ENCODE data around the gene STK32A. TPM values are rescaled to one million over a fixed set of nuclear protein-coding genes. Genes with fewer than 3 reads are reported as not detected.
"Not testable (repeated sequence)": the region's sequence is repeated elsewhere in the genome, so short reads cannot be mapped to it uniquely, and the experiment has no call there.

Gene STK32A
- 0.92 TPM for total RNA-seq
- long read RNA-seq, result 0 reads

DNA sequence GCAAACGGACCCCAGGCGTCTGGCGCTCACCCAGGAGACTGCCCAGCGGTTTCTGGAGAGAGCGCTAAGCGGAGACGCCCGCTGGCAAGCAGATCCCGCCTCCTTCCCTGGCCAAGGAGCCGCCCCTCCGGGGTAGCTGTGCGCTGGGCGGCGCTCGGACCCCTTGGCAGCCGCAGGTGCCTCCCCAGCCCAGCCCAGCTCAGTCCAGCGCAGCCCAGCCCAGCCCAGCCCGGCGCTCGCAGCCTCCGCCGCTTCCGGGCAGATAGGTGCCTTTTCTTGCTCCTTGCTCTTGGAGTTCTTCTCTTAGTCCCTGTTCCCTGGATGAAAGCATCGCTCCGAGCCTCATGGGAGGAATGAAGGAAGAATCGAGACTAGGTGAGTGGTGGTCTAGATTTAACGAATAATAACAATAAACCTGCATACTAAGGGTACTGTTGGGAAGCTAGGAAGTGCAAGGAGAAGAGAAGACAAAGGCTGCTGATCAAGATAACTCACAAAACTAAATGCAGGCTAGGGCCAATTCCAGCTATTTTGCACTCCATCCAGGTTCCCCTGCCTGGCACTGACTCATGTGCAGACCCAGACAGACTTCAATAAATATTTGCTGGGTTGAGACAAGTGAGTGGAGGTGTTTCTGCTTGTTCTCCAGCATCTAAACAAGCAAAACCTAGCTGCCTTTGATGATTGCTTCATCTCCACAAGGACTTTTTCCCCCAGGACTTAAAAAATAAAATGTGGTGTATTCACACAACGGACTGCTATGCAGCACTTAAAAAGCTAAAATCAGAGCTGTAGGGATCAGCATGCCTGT lies at the start of gene STK32A:
Gene STK32A, plus strand, starts transcription at position 202 of the 811 bp plus-strand sequence. CDS start 4,609 bp downstream, outside the sequence.
- intact Hi-C loops (cut with DNase I), result no loop called here
- no peak for DNase-seq (ENCODE audit: low spot score)

DNA sequence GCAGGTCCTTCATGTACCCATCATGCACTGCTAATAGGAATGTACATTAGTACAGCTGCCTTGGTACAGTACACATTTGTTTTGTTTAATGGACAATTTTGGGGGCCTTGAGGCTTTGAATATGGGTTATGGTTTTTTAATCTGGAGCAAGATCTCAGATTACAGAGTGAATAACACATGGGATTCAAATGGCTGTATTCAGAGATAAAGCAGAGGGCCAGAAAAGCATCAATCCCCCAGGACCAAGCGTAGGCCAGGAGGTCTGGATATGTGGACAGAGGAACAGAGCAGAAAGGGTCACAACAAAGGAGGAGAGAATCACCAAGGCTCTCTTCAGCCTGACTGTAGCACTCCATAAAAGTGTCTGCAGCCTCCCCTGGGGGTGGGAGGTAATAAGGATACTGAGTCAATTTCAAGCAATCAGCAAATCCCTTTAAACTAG lies 47.7 kb upstream of the STK32A start:
- intact Hi-C loops (cut with DNase I), result loop anchor here (5.0 kb wide), 1 partner anchor 645 kb away; no protein-coding TSS in a partner anchor
- DNase-seq (ENCODE audit: low spot score), result no peak

DNA sequence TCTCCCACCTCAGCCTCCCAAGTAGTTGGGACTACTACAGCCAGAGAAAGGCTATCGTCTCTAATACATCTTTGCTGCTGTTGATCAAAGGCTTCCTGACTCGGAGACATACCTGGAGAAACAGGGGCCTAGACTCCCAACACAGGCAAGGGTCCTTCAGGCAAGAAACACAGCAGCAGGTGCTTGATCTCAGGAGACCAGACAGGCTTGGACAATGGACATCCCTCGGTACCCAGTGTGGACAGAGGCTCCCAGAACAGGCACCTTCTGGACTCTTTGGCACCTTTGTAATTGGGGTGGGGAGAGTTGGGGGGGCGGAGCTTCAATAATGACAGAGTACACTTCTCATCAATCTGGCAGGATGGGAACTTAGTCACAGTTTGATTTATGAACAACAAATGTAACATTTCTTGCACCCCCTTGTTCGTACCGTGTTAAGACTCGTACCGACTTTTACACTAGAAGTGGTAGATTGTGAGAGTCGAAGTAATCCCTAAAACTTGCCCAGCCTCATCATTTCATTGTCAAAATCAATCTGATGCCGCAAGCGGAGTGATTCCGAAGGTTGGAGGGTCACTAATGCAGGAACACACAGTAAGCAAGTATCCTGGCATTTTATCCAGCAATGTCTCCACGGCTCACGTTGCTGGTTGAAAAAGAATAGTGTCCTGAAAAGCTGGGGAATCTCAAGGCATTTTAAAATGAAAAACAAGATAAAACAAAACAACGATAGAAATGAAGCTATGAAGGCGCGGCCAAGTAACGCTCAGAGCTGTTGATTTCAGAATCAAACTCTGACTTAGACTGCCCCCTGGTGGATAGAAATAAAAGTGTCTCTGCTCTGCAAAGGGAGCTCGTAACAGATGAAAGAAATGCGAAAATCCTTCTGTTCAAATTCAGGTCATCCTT lies 46.4 kb upstream of the STK32A start:
- no peak for DNase-seq (ENCODE audit: low spot score)
- intact Hi-C loops (cut with DNase I), result loop anchor here (5.0 kb wide), 1 partner anchor 646 kb away; no protein-coding TSS in a partner anchor

- DNase-seq (ENCODE audit: low spot score), result no peak
- intact Hi-C loops (cut with DNase I), result loop anchor here (5.0 kb wide), 1 partner anchor 647 kb away; no protein-coding TSS in a partner anchor
Observed at GRCh38 chr5:147189109-147189424, 45.8 kb upstream of the STK32A start.

DNA sequence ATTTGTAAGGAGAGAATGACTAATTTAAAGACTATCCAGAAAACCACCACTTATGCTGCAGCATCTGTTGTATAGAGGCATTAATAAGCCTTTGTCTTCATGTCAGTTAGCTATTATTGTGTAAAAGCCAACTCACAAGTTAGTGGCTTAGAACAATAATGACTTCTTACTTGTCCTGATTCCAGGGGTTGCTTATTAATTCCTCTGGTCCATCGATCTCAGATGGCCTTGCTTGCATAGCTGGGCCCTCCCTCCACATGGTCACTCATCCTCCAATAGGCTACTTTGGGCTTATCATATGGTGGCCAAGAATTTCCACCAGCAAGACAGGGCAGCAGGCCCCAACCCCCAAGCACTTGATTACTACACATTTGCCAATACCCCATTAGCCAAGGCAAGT lies 44.5 kb upstream of the STK32A start:
- no peak for DNase-seq (ENCODE audit: low spot score)
- intact Hi-C loops (cut with DNase I), result no loop called here

- intact Hi-C loops (cut with DNase I), result no loop called here
- DNase-seq (ENCODE audit: low spot score), result no peak
Observed at GRCh38 chr5:147193123-147193522, 41.7 kb upstream of the STK32A start.

GRCh38 chr5:147200004-147200403 lies 34.8 kb upstream of the STK32A start:
- intact Hi-C loops (cut with DNase I), result no loop called here
- no peak for DNase-seq (ENCODE audit: low spot score)

GRCh38 chr5:147203213-147203612 lies 31.6 kb upstream of the STK32A start:
- intact Hi-C loops (cut with DNase I), result no loop called here
- DNase-seq (ENCODE audit: low spot score), result no peak

DNA sequence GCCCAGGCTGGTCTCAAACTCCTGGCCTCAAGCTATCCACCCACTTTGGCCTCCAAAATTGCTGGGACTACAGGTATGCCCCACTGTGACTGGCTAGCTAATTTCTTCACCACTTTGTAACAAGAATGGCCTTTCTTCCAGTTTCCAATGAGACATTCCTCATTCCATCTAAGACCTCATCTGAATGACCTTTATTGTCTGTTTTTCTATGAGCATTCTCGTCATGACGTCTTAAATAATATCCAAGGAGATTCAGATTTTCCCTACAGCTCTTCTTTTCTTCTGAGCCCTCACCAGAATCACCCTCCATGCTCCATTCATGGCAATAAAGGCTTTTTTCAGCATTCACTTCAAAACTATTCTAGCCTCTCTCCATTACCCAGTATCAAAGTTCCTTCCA lies 30.2 kb upstream of the STK32A start:
- no peak for DNase-seq (ENCODE audit: low spot score)
- intact Hi-C loops (cut with DNase I), result no loop called here

GRCh38 chr5:147208134-147208533 lies 26.7 kb upstream of the STK32A start:
- intact Hi-C loops (cut with DNase I), result no loop called here
- no peak for DNase-seq (ENCODE audit: low spot score)

DNA sequence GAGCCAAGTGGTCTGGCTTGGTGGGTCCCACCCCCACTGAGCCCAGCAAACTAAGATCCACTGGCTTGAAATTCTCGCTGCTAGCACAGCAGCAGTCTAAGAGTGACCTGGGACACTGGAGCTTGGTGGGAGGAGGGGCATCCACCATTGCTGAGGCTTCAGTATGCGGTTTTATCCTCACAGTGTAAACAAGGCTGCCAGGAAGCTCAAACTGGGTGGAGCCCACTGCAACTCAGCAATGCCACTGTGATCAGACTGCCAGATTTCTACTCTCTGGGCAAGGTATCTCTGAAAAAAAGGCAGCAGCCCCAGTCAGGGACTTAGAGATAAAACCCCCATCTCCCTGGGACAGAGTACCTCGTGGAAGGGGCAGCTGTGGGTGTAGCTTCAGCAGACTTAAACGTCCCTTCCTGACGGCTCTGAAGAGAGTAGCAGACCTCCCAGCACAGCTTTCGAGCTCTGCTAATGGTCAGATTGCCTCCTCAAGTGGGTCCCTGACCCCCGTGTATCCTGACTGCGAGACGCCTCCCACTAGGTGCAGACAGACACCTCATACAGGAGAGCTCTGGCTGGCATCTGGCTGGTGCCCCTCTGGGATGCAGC lies 18.2 kb upstream of the STK32A start:
- DNase-seq (ENCODE audit: low spot score), result no peak
- intact Hi-C loops (cut with DNase I), result no loop called here

DNA sequence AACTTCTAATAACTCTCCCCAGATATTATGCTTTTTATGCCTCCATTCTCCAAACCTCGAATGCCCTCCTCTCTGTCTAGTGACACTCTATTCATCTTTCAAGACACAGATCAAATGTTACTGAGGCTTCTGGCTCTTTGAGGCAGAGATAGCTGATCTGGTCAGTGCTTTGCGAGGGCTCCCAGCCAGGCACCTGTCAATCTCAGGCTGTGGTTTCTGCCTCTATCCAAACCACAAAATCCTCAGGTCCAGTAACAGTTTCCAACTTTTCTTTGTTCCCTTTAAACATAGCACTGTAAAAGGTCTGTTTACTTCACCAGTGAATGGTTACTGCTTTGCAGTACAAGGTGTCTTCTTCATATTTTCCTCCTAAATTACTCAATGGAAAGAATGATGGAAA lies 11.5 kb upstream of the STK32A start:
- no peak for DNase-seq (ENCODE audit: low spot score)
- intact Hi-C loops (cut with DNase I), result loop anchor here (10.0 kb wide), 2 partner anchors 161 to 231 kb away; no protein-coding TSS in a partner anchor

GRCh38 chr5:147223948-147224791 lies 10.7 kb upstream of the STK32A start:
- no peak for DNase-seq (ENCODE audit: low spot score)
- intact Hi-C loops (cut with DNase I), result loop anchor here (10.0 kb wide), 2 partner anchors 161 to 231 kb away; no protein-coding TSS in a partner anchor

DNA sequence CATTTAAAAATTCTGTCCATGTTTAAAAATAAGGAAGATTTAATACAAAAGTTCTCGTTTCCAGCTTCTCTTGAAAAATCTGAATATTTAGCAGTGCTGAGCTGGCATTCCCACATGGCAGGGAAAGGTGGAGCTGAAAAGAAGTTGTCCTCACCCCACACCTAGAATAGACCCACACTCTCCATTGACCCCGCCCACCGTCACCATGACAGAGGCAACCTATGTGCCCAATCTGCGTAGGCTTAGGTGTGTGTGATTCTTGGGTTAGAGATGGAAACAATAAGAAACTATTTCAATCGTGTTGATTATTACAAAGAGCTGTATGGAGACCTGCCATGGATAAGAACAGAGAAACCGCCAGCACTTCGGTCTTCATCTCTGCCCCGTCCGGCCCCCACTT lies 8.9 kb upstream of the STK32A start:
- DNase-seq (ENCODE audit: low spot score), result no peak
- intact Hi-C loops (cut with DNase I), result loop anchor here (5.0 to 10.0 kb wide), 4 partner anchors 159 to 351 kb away; no protein-coding TSS in a partner anchor

DNA sequence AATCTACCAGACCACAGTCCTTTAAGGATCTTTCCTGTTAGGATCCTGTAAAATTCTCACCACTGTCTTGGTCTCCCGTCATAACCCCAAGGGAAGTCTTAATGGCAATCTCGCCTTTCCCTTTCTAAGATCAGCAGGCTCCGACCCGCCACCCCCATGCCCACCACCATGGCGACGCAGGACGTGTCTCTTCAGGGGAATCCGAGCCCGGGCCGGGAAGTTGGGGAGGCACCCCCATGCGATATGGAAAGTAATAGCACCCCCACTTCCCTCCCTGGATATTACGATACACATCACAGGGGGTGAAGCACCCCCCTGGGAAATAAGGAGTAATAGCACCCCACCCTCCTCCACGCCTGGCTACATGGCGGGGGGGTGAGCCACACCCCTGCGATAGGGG lies 8.3 kb upstream of the STK32A start:
- intact Hi-C loops (cut with DNase I), result loop anchor here (5.0 to 10.0 kb wide), 4 partner anchors 158 to 351 kb away; no protein-coding TSS in a partner anchor
- DNase-seq (ENCODE audit: low spot score), result no peak

DNA sequence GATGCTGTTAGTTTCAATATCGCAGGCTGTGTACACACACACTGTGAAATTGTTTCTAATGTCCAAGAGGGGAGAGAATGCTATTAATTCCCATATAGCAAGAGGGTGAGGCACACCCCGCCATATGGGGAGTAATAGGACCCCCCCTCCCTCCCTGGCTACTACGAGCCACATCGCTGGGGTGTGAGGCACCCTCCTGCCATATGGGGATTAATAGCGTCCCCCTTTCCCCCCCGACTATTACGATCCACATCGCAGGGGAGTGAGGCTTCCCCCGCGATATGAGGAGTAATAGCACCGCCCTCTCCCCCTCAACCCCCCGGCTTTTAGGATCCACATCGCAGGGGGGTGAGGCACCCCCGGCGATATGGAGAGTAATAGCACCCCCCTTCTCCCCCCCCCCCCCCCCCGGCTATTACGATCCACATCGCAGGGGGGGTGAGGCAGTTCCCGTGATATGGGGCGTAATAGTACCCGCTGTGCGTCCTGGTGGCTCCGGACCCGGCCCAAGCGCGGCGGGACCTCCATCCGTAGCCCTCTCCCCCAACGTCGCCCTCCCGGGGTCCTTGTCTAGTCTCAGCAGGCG lies 494 bp upstream of the STK32A start:
- no peak for DNase-seq (ENCODE audit: low spot score)
- intact Hi-C loops (cut with DNase I), result no loop called here

- DNase-seq (ENCODE audit: low spot score), result no peak
- intact Hi-C loops (cut with DNase I), result no loop called here
Observed at GRCh38 chr5:147240266-147240985, 5.6 kb downstream of the STK32A start.

DNA sequence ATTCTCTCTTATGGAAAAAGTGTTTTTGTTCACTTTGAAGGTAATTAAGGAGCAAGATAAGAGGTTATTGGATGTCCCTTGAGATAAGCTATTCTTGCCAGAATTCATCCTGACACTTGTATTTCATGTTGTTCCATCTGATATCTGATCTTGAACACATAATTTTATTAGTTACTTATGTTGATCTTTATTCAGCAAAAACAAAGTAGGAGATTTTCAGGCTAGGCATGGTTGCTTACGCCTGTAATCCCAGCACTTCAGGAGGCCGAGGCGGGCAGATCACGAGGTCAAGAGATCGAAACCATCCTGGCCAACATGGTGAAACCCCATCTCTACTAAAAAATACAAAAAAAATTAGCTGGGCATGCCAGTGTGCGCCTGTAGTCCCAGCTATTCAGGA lies 8.4 kb downstream of the STK32A start:
- DNase-seq (ENCODE audit: low spot score); intact Hi-C loops (cut with DNase I): not testable (repeated sequence)

Measured in cardiac septum (tissue), 1 donor.